GM15510 (cell line): ENCODE results near the gene THBS4.

Experiments
- POLR2A ChIP-seq: IDR thresholded peaks from 3 replicates; pipeline ENCODE4 v1.6.1; 2011; ENCODE audit warnings: borderline replicate concordance; ENCODE audit not compliant: insufficient read length; ENCODE audit errors: extremely low read depth

Gene THBS4

GRCh38 chr5:80034559-80034958 is 589 bp upstream of the THBS4 start:
- no peak for TF ChIP-seq POLR2A

GRCh38 chr5:80035839-80036238 is 691 bp downstream of the THBS4 start:
- no peak for TF ChIP-seq POLR2A

DNA sequence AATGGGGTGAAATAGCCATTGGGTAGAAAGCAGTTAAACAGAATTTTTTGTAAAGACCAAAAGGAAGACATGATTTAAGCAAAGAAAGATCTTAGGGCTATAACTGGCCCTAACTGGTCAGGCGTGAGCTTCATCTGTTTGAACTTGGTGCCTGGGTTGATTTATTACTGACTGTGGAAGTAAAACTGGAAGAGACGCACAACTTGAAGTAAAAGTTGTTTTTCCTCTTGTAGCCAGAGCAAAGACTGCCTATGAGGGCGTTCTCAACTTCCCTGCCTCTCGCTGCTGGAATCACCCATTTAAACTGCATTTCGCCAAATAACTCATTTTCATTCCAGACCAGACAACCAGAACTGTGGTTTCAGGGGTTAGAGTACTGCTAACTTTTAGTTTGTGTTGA is 1.5 kb downstream of the THBS4 start:
- TF ChIP-seq POLR2A = no peak

- TF ChIP-seq POLR2A = no peak
Measured at GRCh38 chr5:80037366-80037765, 2.2 kb downstream of the THBS4 start.

DNA sequence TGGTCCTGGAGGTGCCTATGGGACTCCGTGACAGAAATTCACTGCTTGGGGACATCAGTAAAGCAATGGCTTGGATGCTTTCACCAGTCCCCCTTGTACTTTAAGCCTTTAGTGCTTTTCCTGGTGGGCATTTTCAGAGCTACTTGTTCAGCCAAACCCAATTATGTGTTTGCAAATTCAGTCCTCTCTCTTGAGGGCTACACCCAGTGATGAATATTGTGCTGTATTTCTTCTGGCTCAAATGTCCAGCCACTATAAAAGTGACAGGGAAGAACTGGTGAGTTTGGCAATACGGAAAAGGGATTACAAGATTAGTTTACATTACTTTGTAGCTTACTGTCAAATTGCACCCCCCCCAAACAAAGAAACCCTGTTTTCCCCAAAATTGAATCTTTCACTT is 4.5 kb downstream of the THBS4 start:
- no peak for TF ChIP-seq POLR2A

DNA sequence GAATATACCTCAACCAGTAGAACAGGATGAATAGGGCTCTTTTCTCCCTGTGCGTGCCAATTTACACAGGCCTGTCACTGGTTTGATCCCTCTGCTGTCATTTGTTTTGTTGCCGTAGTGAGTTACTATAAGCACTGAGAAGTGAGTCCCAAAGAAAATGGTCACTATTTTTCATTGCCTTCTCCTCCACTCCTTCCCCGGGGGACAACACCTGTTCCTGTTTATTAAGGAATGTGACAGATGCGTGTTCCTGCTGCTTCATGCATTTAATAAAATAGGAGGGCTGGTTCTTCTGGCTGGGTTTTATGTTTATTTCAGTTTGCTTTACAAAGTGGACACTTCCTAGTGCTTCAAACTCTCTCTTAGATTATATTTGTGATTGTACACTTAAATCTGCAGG is 6.4 kb downstream of the THBS4 start:
- TF ChIP-seq POLR2A = no peak

GRCh38 chr5:80042330-80042729 is 7.2 kb downstream of the THBS4 start:
- no peak for TF ChIP-seq POLR2A

DNA sequence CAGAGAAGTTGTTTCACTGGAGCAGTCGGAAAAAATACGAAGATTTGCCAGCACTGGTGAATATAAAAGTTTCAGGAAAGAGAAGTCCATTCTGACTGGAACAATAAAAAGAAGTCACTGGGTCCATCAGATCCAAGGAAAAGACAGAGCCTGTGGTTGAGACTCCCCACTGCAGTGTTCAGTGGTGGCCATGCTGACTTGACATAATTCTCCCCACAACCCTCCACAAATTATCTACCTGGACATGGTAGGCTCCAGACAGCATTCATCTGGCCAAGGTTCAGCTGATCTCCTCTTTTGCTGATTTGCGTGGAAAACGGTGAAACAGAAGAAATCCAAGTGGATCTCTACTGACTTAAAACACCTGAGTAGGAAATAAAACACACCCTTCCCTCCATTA is 8.0 kb downstream of the THBS4 start:
- TF ChIP-seq POLR2A = no peak

GRCh38 chr5:80048084-80048780 is 13.1 kb downstream of the THBS4 start:
- no peak for TF ChIP-seq POLR2A

- TF ChIP-seq POLR2A = no peak
Measured at GRCh38 chr5:80052464-80052863, 17.3 kb downstream of the THBS4 start.

DNA sequence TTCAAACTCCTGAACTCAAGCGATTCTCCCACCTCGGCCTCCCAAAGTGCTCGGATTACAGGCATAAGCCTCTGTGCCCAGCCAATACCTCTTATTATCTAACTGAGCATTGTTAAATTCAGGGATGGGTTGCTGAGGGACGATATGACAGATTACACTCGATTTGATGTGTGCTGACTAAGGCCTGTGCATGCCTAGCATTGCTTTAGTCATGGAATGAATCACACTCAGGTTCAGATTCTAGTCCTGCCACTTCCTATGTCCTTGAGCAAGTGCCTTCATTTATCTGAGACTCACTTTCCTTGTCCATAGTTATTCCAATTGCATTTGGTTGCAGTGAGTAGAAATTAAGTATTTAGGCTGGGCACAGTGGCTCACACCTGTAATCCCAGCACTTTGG is 19.5 kb downstream of the THBS4 start:
- no peak for TF ChIP-seq POLR2A

GRCh38 chr5:80055491-80056170 is 20.5 kb downstream of the THBS4 start:
- TF ChIP-seq POLR2A = no peak

DNA sequence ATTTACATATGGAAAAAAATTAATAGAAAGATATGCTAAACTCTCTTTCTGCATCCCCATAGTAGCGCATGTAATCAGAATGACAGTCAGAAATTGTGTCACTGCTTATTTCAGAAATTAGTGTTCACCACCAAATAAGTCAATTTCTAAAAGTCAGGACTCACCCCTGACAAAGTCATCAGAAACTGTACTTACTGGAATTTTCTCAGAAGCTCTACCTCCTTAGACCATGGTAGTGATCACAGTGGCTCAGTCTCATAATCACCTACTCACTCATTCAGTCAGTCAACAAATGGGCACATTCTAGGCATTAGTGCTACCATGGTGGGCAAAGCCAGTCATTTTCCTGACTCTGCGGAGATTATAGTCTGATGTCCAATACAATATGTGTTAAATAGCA is 22.0 kb downstream of the THBS4 start:
- TF ChIP-seq POLR2A = no peak

DNA sequence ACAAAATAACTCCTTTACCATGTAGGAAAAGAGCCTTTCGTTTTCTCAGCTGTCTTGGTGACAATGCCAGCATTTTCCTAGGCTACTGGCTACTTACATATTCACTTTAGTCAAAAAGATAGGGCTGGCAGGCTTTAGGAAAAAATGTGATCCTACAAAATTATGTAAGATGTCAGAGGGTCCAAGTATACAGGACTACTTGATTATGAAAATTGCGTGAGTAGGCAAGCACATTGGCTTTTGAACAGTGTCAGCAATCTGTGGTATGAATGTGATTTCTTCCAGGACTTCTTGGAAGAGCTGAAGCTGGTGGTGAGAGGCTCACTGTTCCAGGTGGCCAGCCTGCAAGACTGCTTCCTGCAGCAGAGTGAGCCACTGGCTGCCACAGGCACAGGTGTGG is 22.8 kb downstream of the THBS4 start:
- TF ChIP-seq POLR2A = no peak

DNA sequence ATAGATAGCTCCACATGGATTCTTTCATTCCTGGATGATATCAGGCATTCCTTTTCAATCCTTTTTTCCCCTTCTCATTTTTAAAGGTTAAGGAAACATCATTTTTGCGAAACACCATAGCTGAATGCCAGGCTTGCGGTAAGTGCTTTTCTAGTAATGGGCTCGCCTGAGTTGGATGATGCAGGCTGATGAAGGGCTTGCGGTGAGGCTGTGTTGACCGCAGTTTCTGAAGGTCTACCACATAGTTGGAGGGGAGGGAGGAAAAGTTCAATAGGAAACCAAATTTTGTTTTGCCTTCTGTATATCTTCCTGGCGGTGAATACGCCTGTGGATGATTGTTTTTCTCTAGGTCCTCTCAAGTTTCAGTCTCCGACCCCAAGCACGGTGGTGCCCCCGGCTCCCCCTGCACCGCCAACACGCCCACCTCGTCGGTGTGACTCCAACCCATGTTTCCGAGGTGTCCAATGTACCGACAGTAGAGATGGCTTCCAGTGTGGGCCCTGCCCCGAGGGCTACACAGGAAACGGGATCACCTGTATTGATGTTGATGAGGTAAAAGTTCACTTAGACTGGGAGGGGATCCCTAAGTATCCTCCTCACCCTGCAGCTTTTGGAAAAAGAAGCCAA is 24.3 kb downstream of the THBS4 start:
- TF ChIP-seq POLR2A = no peak

- no peak for TF ChIP-seq POLR2A
Measured at GRCh38 chr5:80060966-80061365, 25.8 kb downstream of the THBS4 start.
